ENCODE data around the gene CACNA2D4. TPM values are rescaled to one million over a fixed set of nuclear protein-coding genes. Genes with fewer than 3 reads are reported as not detected.

Gene CACNA2D4
- total RNA-seq, 1 experiment from 2014 or later: 1.7 TPM

GRCh38 chr12:1807087-1807860 is 111.2 kb downstream of the CACNA2D4 start:
- ChIA-PET RAD21 (ENCODE audit: low non-redundant PET in 1 of 2, low total read pairs in 2 of 2, uncharacterized antibody in 2 of 2, unreplicated experiment in 2 of 2) (no interaction called here), CTCF (no interaction called here), POLR2A (no interaction called here)
- intact Hi-C loops (cut with micrococcal nuclease): no loop called here
- Histone ChIP-seq H3K9ac (ENCODE audit: low read length) (no peak overlapping the region), H3K4me2 (ENCODE audit: low read length) (no peak overlapping the region), H3K9me3 (ENCODE audit: control insufficient read depth in 1 of 2, insufficient read depth in 1 of 2, low read depth in 1 of 2, low read length in 2 of 2) (no peaks in the 10 kb centered on the region), H3K4me3 (replicated peaks in 1 of 2; ENCODE audit: low read depth in 1 of 2, low read length in 2 of 2) (no peak overlapping the region), H2AFZ (ENCODE audit: low read depth, low read length, poor library complexity, severe bottlenecking) (no peak overlapping the region), H4K20me1 (ENCODE audit: insufficient read depth) (no peaks in the 10 kb centered on the region), H3K27me3 (ENCODE audit: insufficient read depth, low read length) (no peaks in the 10 kb centered on the region), H3K36me3 (ENCODE audit: control insufficient read depth in 1 of 2, insufficient read depth in 2 of 2, low read length in 2 of 2) (no peaks in the 10 kb centered on the region), H3K79me2 (ENCODE audit: insufficient read depth, low read length) (no peaks in the 10 kb centered on the region), H3K9me2 (ENCODE audit: insufficient read depth) (no peaks in the 10 kb centered on the region), H3K4me1 (ENCODE audit: control insufficient read depth in 1 of 2, insufficient read depth in 2 of 2, low read length in 2 of 2) (peaks cover 4 to 9% of the 10 kb centered on the region in 2 experiments; a peak in 2 of 4 replicates), H3K27ac (ENCODE audit: low read depth, low read length) (no peak overlapping the region)
- no TSS peak for BruUV-seq (replicated peaks)
- ATAC-seq: no peak
- TF ChIP-seq SIN3A (IDR thresholded peaks at IDR 0.05; ENCODE audit: low read depth) (no peak), REST (IDR thresholded peaks at IDR 0.05; ENCODE audit: low read depth) (no peak), RAD21 (IDR thresholded peaks at IDR 0.05; ENCODE audit: low read depth) (no peak), EGR1 (IDR thresholded peaks at IDR 0.05; ENCODE audit: low read depth) (no peak), ZNF274 (IDR thresholded peaks at IDR 0.05; ENCODE audit: low read depth, low read length) (no peak), POLR2A (IDR thresholded peaks at IDR 0.05; ENCODE audit: borderline replicate concordance, extremely low read depth, insufficient read depth, insufficient read length) (no peak), CEBPB (IDR thresholded peaks at IDR 0.05; ENCODE audit: low read depth) (no peak), ATF3 (IDR thresholded peaks at IDR 0.05) (no peak), SP1 (IDR thresholded peaks at IDR 0.05; ENCODE audit: low read depth) (no peak), ZFX (IDR thresholded peaks at IDR 0.05) (no peak), ZBTB33 (IDR thresholded peaks at IDR 0.05; ENCODE audit: extremely low read depth, insufficient replicate concordance, low read length) (no peak), EZH2 (IDR thresholded peaks at IDR 0.05) (no peak)
- DNase-seq (ENCODE audit: low read depth, low spot score): no peak
